T-helper 1 cell treated with Interleukin-12 subunit alpha and Interleukin-12 subunit beta and Interleukin-4 antibody, amounts not matched to agents 30 ng/mL and 1 ng/mL, for 36 hours (primary cell): ENCODE data around the gene MICAL2. TPM values are rescaled to one million over a fixed set of nuclear protein-coding genes. Genes with fewer than 3 reads are reported as not detected.

Experiments
- intact Hi-C: fragments of 100-400 bp; cut with micrococcal nuclease; formaldehyde crosslinking; loops from one replicate; pipeline ENCODE4 v1.15.1; 2024
- total RNA-seq: library from RNA; stranded (reverse); gene quantifications from 2 replicates; pipeline ENCODE4 v1.2.3, GENCODE V29; 2022

Gene MICAL2
- total RNA-seq, 1 donor from 2014 or later: 149 TPM

- intact Hi-C loops: loop anchor here (5.0 kb wide), 1 partner anchor 167 kb away; the partner anchor contains the start of gene MICAL2
These were observed 169.3 kb downstream of the MICAL2 start for GRCh38 chr11:12279672-12280108.

- intact Hi-C loops: loop anchor here (5.0 kb wide), 1 partner anchor 168 kb away; the partner anchor contains the start of gene MICAL2
These were observed 169.9 kb downstream of the MICAL2 start for GRCh38 chr11:12280199-12280837.

GRCh38 chr11:12280838-12281565 is 170.6 kb downstream of the MICAL2 start:
- intact Hi-C loops: loop anchor here (1.0 to 5.0 kb wide), 4 partner anchors 45 to 350 kb away; partner anchors contain the start of gene MICAL2

GRCh38 chr11:12281571-12282478 is 171.4 kb downstream of the MICAL2 start:
- intact Hi-C loops: loop anchor here (1.0 to 5.0 kb wide), 6 partner anchors 46 to 493 kb away; partner anchors contain the start of gene MICAL2

GRCh38 chr11:12282676-12283075 is 172.3 kb downstream of the MICAL2 start:
- intact Hi-C loops: loop anchor here (2.0 to 5.0 kb wide), 3 partner anchors 170 to 494 kb away; partner anchors contain the start of gene MICAL2

GRCh38 chr11:12284316-12285050 is 174.1 kb downstream of the MICAL2 start:
- intact Hi-C loops: loop anchor here (5.0 kb wide), 1 partner anchor 172 kb away; the partner anchor contains the start of gene MICAL2

GRCh38 chr11:12285106-12285505 is 174.7 kb downstream of the MICAL2 start:
- intact Hi-C loops: no loop called here

- intact Hi-C loops: no loop called here
These were observed 175.4 kb downstream of the MICAL2 start for GRCh38 chr11:12285811-12286222.

GRCh38 chr11:12286606-12287005 is 176.2 kb downstream of the MICAL2 start:
- intact Hi-C loops: no loop called here

GRCh38 chr11:12287009-12287373 is 176.6 kb downstream of the MICAL2 start:
- intact Hi-C loops: no loop called here

- intact Hi-C loops: loop anchor here (1.0 kb wide), 1 partner anchor 607 kb away; no protein-coding TSS in a partner anchor
These were observed 177.2 kb downstream of the MICAL2 start for GRCh38 chr11:12287374-12288211.

GRCh38 chr11:12288212-12288930 is 178.0 kb downstream of the MICAL2 start:
- intact Hi-C loops: loop anchor here (1.0 kb wide), 1 partner anchor 606 kb away; no protein-coding TSS in a partner anchor

GRCh38 chr11:12288931-12289666 is 178.7 kb downstream of the MICAL2 start:
- intact Hi-C loops: loop anchor here (1.0 kb wide), 1 partner anchor 605 kb away; no protein-coding TSS in a partner anchor

GRCh38 chr11:12289667-12290476 is 179.5 kb downstream of the MICAL2 start:
- intact Hi-C loops: no loop called here

GRCh38 chr11:12290477-12290922 is 180.1 kb downstream of the MICAL2 start:
- intact Hi-C loops: no loop called here

GRCh38 chr11:12291313-12291712 is 180.9 kb downstream of the MICAL2 start:
- intact Hi-C loops: no loop called here

- intact Hi-C loops: no loop called here
These were observed 181.4 kb downstream of the MICAL2 start for GRCh38 chr11:12291766-12292165.
